Astrocyte (in vitro differentiated cells and primary cell): Measurements from ENCODE around the gene SNX4.

ENCODE experiments used
- CTCF ChIP-seq: IDR thresholded peaks from 2 replicates; pipeline ENCODE4 v1.5.1; 2011; ENCODE audit warnings: low read depth, mild to moderate bottlenecking, inconsistent platforms, low read length, moderate library complexity; ENCODE audit not compliant: insufficient read depth
- EZH2 ChIP-seq: IDR thresholded peaks from 2 replicates; pipeline ENCODE4 v1.6.1; 2012; ENCODE audit warnings: mild to moderate bottlenecking, low read length, inconsistent platforms; ENCODE audit not compliant: insufficient read depth

DNA sequence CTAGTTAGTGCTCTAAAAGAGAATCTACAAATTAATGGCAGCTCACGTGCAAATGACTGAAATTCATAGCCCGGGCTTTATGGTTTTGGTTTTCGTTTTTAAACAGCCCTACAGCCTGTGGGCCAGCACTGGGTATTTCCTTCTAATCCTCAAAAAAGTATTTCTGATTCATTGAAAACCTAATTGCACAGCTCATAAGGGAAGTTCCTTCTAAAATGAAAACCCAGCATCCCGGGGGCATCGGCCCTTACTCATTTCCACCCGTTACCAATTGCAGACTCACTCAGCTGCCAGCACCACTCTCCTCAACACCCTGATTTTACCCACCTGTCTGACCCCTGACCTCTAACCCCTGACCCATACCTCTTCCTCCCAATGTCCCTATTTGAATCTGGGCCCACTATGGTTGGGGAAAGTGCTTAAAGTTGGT, 85.4 kb downstream of the SNX4 start:
- no peak for TF ChIP-seq CTCF
- TF ChIP-seq EZH2, result no peak
